ENCODE measurements around the gene SAPCD2. TPM values are rescaled to one million over a fixed set of nuclear protein-coding genes. Genes with fewer than 3 reads are reported as not detected.

The SAPCD2 gene
- total and polyA plus RNA-seq, 2 of the 8 experiments (the other 6 are each of a cell fraction or from before 2014, with no cell fraction given) = 12.7 to 32.1 TPM

- TF ChIP-seq CEBPB (IDR thresholded peaks at IDR 0.05; ENCODE audit: low read depth, low read length) (no peak), KDM1A (IDR thresholded peaks at IDR 0.05; ENCODE audit: borderline replicate concordance, low read length) (no peak), CBX5 (IDR thresholded peaks at IDR 0.05; ENCODE audit: low read depth, low read length) (no peak)
Measured at GRCh38 chr9:137035937-137036336, 34.4 kb downstream of the SAPCD2 start (continued).
